Measurements from ENCODE around the gene TCHP. TPM values are rescaled to one million over a fixed set of nuclear protein-coding genes. Genes with fewer than 3 reads are reported as not detected.

Gene TCHP
- total and polyA plus RNA-seq, 2 of the 13 experiments (the other 11 are each of a cell fraction or from before 2014, with no cell fraction given), result 6.7 to 12.2 TPM

- no peak for TF ChIP-seq ZBTB1 (CRISPR knock-in tag; IDR thresholded peaks at IDR 0.05; ENCODE audit: borderline replicate concordance)
- 0 out of 2 replicates have a peak, but pooled peaks have one; percentile 70 for TF ChIP-seq ZBTB42 (CRISPR knock-in tag; IDR thresholded peaks at IDR 0.05)
- TF ChIP-seq MIXL1 (CRISPR knock-in tag; IDR thresholded peaks at IDR 0.05), result peak; percentile 68; the same call in 1 of the 2 replicates
- TF ChIP-seq ZNF10 (CRISPR knock-in tag; IDR thresholded peaks at IDR 0.05; ENCODE audit: borderline replicate concordance, low read depth), result no peak
- 0 out of 2 replicates have a peak, but pooled peaks have one; percentile 51 for TF ChIP-seq ZNF34 (CRISPR knock-in tag; IDR thresholded peaks at IDR 0.05; ENCODE audit: borderline replicate concordance)
- TF ChIP-seq HIVEP1 (CRISPR knock-in tag; IDR thresholded peaks at IDR 0.05), result 0 out of 2 replicates have a peak, but pooled peaks have one; percentile 28
- TF ChIP-seq EEA1 (CRISPR knock-in tag; IDR thresholded peaks at IDR 0.05; ENCODE audit: borderline replicate concordance), result no peak
- 0 out of 2 replicates have a peak, but pooled peaks have one; percentile 36 for TF ChIP-seq ZNF280D (CRISPR knock-in tag; IDR thresholded peaks at IDR 0.05)
- TF ChIP-seq ZBTB10 (CRISPR knock-in tag; IDR thresholded peaks at IDR 0.05; ENCODE audit: borderline replicate concordance), result peak; percentile 88; the same call in 1 of the 2 replicates
- peak; percentile 91 for TF ChIP-seq ZFY (CRISPR knock-in tag; IDR thresholded peaks at IDR 0.05)
- TF ChIP-seq ZNF792 (CRISPR knock-in tag; IDR thresholded peaks at IDR 0.05), result peak; percentile 57; the same call in 1 of the 2 replicates
- TF ChIP-seq ZBTB20 (CRISPR knock-in tag; IDR thresholded peaks at IDR 0.05; ENCODE audit: borderline replicate concordance, low read depth), result 0 out of 2 replicates have a peak, but pooled peaks have one; percentile 60
- peak; percentile 72 for TF ChIP-seq RBM39 (IDR thresholded peaks at IDR 0.05; ENCODE audit: low read depth, low read length, poor library complexity, severe bottlenecking)
- TF ChIP-seq ZNF780A (CRISPR knock-in tag; IDR thresholded peaks at IDR 0.05), result 0 out of 2 replicates have a peak, but pooled peaks have one; percentile 28
- no peak for TF ChIP-seq ZNF224 (CRISPR knock-in tag; IDR thresholded peaks at IDR 0.05)
- TF ChIP-seq MAZ (IDR thresholded peaks at IDR 0.05; ENCODE audit: borderline replicate concordance, low read depth, low read length), result no peak
- 0 out of 2 replicates have a peak, but pooled peaks have one; percentile 53 for TF ChIP-seq MAZ (CRISPR knock-in tag; IDR thresholded peaks at IDR 0.05; ENCODE audit: low read depth)
- 0 out of 2 replicates have a peak, but pooled peaks have one; percentile 41 for TF ChIP-seq HNRNPL (IDR thresholded peaks at IDR 0.05; ENCODE audit: low read depth, low read length)
- TF ChIP-seq PAF1 (CRISPR knock-in tag; IDR thresholded peaks at IDR 0.05), result no peak
- TF ChIP-seq GATAD2A (CRISPR knock-in tag; IDR thresholded peaks at IDR 0.05), result peak; percentile 53
- peak; percentile 91 for TF ChIP-seq MAX (IDR thresholded peaks at IDR 0.05)
- TF ChIP-seq ZNF362 (CRISPR knock-in tag; IDR thresholded peaks at IDR 0.05; ENCODE audit: borderline replicate concordance), result peak; percentile 69; the same call in 1 of the 2 replicates
Observed at GRCh38 chr12:109899783-109900751, at the start of gene TCHP (continued).

Measured in HepG2 (cell line).